Measurements from ENCODE around the gene FBXO34.

The FBXO34 gene, protein sequence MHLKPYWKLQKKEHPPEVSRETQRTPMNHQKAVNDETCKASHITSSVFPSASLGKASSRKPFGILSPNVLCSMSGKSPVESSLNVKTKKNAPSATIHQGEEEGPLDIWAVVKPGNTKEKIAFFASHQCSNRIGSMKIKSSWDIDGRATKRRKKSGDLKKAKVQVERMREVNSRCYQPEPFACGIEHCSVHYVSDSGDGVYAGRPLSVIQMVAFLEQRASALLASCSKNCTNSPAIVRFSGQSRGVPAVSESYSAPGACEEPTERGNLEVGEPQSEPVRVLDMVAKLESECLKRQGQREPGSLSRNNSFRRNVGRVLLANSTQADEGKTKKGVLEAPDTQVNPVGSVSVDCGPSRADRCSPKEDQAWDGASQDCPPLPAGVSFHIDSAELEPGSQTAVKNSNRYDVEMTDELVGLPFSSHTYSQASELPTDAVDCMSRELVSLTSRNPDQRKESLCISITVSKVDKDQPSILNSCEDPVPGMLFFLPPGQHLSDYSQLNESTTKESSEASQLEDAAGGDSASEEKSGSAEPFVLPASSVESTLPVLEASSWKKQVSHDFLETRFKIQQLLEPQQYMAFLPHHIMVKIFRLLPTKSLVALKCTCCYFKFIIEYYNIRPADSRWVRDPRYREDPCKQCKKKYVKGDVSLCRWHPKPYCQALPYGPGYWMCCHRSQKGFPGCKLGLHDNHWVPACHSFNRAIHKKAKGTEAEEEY

DNA sequence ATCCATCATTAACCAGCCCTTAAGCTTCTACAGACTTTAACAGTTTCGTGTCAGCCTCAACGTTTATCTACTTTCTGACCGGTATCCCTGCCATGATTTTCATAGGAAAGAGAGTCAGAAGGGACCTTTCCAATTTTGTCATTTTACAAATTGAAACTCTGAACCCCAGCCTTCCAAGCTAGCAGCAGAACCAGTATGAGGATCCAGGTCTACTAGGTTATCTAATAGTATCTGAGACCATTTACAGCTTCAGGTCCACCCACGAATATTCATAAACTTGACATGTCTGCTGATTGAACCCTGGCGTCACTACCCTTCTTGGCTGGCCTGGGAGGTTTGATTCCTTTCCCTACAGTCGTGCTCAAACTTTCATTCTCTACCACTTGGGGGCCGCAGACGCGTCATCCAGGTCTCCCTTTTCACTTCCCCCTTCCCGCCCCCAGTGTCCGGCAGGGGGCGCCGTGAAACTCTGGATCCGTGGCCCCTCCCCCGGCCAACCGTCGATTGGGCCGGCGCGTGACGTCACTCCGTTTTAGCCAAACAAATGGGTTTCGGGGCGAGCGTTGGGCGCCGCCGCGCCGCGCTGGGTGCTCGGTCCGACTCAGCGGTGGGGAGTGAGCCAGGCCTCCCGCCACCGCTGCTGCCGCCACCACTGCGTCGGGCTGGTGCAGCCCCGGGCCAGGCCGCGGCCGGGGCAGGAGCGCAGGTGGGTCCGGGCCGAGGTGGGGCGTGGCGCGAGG lies at the start of gene FBXO34:
Gene FBXO34 (plus strand): TSS at position 590 of the 740 bp plus-strand sequence. CDS start 78,970 bp downstream, outside the sequence.
- DNase-seq: peak; percentile 99

DNA sequence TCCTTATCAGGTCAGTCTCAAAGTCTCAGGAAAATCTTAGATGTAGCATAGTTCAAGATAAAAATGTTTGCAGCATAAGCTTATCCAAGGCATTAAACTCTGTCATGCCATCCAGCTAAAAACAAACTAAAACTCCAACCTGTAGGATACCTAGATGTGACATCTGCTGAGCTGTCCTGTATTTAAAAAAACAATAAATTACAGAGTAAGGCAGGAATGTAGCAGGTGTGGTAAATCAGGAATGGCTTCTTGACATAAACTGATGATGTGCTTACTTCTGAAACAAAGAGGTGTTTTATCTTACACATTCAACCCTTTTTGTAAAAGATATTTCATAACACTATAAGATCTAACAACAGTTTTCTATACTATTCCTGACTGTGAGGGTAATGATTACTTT lies 49.3 kb upstream of the FBXO34 start:
- DNase-seq: no peak

DNA sequence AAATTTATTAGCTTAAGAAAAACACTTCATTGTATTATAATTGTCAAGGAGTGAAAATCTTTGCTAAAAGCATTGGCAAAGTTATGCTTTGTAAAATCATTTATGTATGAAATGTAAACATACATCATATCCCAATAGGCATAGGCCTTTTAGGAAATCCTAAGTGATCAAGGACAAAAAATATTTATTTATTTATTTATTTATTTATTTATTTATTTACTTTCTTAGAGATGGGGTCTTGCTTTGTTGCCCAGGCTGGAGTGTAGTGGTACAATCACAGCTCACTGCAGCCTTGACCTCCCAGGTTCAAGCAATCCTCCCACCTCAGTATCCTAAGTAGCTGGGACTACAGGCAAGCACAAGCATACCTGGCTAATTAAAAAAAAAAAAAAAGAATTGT lies 47.9 kb upstream of the FBXO34 start:
- no peak for DNase-seq

DNA sequence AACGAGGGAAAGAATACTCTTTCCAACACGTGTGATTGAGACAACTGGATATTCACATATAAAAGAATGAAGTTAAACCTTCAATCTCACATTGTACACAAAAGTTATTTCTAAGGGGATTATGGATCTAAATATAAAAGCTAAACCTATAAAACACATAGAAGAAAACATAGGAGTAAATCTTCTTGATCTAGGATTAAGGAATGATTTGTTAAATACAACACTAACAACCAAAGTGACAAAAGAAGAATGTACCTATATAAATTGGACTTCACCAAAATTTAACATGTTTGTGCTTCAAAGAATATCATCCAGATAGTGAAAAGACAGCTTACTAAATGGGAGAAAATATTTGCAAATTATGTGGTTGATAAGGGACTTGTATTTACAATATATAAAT lies 43.0 kb upstream of the FBXO34 start:
- DNase-seq: no peak

DNA sequence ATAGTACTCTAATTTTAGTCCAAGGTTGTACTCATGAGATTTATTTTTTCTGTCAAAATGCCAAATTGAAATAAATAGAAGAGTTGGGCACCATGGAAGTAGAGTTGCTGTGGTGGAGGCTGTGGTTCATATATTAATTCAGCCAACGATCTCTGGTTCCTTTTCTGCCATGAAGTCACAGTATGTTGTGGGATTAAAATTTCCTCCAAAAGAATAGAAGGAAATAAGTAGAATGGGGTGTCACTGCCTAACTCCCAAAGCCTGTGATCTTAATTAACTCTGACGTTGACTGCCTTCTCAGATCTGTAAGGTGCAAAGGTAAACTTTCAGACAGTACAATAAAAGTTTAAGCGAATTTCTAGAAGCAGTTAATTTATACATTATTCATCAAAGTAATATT lies 37.6 kb upstream of the FBXO34 start:
- no peak for DNase-seq

- DNase-seq: no peak
Measured at GRCh38 chr14:55238019-55238680, 33.1 kb upstream of the FBXO34 start.

DNA sequence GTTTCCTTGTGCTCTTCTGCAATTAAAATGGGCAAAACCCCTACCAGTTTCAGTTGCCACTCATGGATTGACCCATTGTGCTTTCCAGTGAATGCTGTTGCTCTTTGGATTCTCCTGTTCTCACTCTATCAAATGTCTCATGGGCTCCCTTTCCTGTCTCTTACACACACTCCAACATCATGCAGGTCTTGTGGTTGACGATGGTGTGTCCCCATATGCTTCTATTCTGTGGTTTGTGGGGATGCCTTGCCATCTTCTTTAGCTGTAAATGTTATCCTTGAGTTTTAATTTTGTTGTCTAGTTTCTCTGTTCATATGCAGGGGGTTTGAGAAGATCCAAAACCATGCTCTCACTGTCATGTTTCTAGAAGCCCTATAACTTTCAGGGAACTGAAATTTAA lies 31.9 kb upstream of the FBXO34 start:
- no peak for DNase-seq

- DNase-seq: no peak
Measured at GRCh38 chr14:55240526-55241178, 30.6 kb upstream of the FBXO34 start.

- no peak for DNase-seq
Measured at GRCh38 chr14:55241673-55242072, 29.5 kb upstream of the FBXO34 start.

DNA sequence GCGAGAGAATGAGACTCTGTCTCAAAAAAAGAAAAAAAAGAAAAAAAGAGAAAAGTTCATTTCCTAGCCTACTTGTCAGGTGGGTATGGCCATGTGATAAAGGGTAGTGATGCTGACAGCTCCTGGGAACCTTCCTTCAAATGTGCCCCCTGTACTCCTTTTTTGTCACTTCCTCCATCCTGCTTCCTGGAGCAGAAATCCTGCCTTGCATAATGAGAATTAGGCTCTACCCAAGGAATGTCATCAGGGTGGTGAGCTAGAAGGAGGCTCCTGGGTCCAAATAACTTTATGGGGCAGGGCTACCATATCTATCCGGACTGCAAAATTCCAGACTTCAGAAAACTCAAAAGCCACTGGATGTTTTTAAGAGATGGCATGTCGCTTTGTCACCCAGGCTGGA lies 27.8 kb upstream of the FBXO34 start:
- no peak for DNase-seq

GRCh38 chr14:55243813-55244212 lies 27.4 kb upstream of the FBXO34 start:
- DNase-seq: no peak

DNA sequence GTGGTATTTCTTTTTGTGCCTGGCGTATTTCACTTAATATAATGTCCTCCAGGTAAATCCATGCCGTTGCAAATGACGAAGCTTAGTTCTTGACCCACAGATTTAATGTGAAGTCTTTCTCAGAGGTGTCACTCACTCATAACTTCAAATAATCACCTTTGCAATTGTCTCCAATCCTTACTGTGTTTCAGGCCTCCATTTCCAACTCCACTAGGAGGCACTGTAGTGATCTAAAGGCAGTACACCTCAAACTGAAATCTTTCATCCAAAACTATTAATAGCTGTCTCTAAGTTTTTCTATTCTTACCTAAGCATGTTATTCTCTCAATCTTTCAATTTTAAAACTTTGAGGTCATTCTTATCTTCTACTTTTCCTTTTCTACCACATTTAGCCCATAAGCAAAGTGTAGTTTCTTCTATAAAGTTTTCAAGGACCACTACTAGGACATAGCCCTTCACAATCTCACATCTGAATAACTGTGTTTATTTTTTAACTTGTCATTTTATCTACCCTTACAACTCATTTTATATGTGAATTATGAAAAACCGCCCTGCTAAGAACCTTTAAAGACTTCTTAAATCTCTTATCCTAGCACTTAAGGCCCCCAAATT lies 25.5 kb upstream of the FBXO34 start:
- DNase-seq: no peak

GRCh38 chr14:55248411-55248810 lies 22.8 kb upstream of the FBXO34 start:
- DNase-seq: no peak

DNA sequence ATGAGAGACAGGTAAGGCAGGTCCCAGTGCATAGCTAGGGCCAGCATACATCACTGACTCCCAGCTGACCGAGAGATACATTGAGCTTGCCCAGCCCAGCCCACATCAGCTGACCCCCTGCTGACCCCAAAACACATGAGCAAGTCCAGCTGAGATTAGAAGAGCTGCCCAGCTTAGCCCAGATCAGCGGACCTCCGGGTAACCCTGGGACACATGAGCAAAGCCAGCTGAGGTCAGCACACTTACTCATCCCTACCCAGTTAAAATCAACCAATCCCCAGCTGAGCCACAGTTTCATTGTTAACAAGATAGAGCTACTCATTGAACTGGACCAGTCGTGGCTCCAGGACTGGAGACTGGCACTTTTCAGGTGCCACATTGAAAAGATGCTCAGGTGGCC lies 21.8 kb upstream of the FBXO34 start:
- no peak for DNase-seq

- no peak for DNase-seq
Measured at GRCh38 chr14:55253276-55253675, 17.9 kb upstream of the FBXO34 start.

- no peak for DNase-seq
Measured at GRCh38 chr14:55254581-55254980, 16.6 kb upstream of the FBXO34 start.

GRCh38 chr14:55255979-55256378 lies 15.2 kb upstream of the FBXO34 start:
- DNase-seq: no peak

DNA sequence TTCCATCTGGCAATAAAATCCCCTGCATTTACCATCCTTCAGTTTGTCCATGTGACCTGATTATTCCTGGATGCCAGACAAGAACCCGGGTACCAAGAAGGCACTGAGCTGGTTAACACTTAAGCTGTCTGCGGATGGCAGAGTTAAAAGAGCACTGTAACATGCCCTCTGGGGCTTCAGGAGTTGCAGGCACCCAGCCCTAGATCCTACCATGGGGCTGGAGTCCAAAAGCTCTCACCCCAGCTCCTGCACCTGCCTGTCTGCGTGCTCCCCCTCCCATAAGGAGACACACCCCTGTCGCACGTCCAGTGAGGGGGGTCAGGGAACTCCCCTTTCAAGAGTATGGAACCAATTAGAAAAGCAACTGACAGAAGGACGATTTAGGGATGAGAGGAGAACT lies 14.6 kb upstream of the FBXO34 start:
- DNase-seq: no peak

DNA sequence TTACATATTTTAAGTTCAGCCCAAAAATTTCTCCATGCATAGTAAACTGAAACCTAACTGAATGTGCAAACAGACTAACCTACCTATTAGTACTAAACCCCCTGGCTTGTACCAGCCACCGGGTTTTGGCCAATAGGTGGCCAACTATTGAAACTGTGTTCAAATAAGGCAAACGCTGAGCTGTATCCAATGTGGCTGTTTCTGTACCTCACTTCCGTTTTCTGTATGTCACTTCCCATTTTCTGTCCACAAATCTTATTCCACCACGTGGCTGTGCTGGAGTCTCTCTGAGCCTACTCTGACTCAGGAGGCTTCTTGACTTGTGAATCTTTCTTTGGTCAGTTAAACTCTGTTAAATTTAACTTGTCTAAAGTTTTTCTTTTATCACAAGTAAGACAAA lies 6.0 kb upstream of the FBXO34 start:
- no peak for DNase-seq

DNA sequence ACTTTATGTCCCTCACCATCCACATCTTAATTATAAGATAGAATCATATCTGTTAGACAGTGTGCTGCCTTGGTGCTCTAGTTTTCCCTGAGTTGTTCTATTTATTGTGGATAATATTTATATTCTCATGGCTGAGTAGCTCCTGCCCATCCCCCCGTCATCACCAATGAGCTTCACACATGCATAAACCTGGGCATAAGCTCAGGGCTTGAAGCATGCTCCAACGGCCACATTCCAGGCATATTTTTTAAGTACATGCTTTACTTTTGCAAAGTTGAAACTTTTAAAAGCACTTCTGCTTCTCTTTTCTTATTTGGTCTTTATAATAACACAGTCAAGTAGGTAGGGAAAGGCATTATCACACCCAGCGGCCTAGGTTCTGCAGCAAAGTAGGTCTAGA lies 3.4 kb upstream of the FBXO34 start:
- no peak for DNase-seq

GRCh38 chr14:55271572-55272298 lies 514 bp downstream of the FBXO34 start:
- peak; percentile 24 for DNase-seq

Measured in activated effector memory CD4-positive, alpha-beta T cell treated with Interleukin-2 at 50 U/mL for 16 hours (primary cell).